ENCODE data around the gene HBG1.
"Not testable (repeated sequence)": the region's sequence is repeated elsewhere in the genome, so short reads cannot be mapped to it uniquely, and the experiment has no call there.

HBG1 gene

DNA sequence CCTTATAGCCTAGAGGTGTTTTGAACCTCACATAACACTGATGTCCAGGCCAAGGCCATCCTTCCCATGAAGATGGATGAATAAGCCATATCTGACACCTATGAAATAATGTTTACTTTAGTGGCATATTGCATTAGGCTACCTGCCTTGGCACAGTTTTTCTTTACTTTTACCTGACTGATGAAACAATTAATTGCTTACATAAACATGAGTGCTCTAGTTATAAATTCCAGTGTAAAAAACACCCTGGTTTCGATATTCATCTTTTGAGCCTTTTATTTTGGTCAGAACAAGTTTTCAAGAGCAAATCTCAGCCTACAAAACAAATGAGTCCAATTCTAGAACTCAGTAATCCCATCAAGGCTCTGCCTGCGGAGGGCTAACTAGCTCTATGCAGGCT lies 27.0 kb upstream of the HBG1 start:
- no peak for FAIRE-seq

DNA sequence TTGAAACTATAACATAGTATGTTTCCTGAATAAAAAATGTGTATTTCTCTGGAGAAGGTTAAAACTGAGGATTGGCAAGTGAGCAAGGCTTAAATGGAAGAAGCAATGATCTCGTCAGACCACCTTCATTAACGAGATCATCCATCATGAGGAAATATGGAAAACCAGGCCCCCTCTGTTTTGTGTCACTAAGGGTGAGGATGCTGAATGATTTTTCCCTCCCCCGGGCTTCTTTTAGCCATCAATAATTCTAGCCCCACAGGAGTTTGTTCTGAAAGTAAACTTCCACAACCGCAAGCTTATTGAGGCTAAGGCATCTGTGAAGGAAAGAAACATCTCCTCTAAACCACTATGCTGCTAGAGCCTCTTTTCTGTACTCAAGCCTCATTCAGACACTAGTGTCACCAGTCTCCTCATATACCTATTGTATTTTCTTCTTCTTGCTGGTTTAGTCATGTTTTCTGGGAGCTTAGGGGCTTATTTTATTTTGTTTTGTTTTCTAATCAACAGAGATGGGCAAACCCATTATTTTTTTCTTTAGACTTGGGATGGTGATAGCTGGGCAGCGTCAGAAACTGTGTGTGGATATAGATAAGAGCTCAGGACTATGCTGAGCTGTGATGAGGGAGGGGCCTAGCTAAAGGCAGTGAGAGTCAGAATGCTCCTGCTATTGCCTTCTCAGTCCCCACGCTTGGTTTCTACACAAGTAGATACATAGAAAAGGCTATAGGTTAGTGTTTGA lies 25.9 kb upstream of the HBG1 start:
- no peak for FAIRE-seq

GRCh38 chr11:5274395-5274794 lies 24.7 kb upstream of the HBG1 start:
- FAIRE-seq, result no peak

GRCh38 chr11:5272395-5273017 lies 22.8 kb upstream of the HBG1 start:
- no peak for FAIRE-seq

DNA sequence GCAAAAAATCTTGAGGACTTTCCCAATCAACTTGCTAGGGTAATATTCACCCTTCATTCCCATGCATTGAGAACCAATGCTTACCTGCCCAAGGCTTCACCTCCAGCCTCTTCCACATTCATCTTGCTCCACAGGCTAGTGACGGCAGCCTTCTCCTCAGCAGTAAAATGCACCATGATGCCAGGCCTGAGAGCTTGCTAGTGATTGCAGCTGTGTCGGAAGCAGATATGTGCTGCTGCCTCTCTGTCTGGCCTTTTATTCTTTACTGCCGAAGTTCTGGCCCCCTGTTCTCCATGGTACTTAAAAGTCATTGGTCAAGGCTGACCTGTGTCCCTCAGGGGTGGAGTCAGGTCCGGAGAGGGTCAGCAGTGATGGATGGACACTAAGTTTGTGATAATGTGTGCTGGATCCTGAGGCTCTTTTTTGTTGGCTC lies 20.1 kb upstream of the HBG1 start, which contains the start of gene HBE1:
Gene HBE1 (minus strand): TSS at position 231 of the 433 bp plus-strand sequence. CDS start 55 bp downstream, at position 176.
- no peak for FAIRE-seq

DNA sequence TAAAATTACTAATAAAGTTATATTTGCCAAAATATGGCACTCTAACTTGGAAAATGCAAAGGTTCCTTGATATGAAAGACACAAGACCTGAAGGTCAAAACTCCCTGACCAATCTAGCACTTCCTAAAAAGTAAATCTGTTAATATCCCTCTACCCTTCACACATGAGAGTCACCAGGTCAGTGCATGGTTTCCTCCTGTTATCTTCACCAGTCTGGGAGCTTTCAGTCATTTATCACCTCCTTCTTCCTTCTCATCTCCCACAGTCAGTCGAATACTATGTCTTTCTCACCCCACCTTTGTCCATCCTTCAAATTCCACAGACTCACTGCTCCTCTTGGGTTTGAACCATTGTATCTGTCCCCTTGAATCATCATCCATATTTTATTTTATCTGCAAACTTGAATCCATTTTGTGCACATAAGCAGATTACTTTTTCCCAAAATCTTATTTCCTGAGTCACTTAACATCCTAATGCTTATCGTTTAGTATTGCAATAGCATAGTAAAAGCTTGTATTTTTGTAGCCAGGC lies 17.4 kb upstream of the HBG1 start:
- no peak for FAIRE-seq

GRCh38 chr11:5266609-5267008 lies 17.0 kb upstream of the HBG1 start:
- FAIRE-seq, result no peak

GRCh38 chr11:5265832-5266231 lies 16.2 kb upstream of the HBG1 start:
- no peak for FAIRE-seq

- no peak for FAIRE-seq
These were observed 9.0 kb upstream of the HBG1 start for GRCh38 chr11:5258543-5259262.

- FAIRE-seq, result no peak
These were observed 7.6 kb upstream of the HBG1 start for GRCh38 chr11:5257296-5257695.

DNA sequence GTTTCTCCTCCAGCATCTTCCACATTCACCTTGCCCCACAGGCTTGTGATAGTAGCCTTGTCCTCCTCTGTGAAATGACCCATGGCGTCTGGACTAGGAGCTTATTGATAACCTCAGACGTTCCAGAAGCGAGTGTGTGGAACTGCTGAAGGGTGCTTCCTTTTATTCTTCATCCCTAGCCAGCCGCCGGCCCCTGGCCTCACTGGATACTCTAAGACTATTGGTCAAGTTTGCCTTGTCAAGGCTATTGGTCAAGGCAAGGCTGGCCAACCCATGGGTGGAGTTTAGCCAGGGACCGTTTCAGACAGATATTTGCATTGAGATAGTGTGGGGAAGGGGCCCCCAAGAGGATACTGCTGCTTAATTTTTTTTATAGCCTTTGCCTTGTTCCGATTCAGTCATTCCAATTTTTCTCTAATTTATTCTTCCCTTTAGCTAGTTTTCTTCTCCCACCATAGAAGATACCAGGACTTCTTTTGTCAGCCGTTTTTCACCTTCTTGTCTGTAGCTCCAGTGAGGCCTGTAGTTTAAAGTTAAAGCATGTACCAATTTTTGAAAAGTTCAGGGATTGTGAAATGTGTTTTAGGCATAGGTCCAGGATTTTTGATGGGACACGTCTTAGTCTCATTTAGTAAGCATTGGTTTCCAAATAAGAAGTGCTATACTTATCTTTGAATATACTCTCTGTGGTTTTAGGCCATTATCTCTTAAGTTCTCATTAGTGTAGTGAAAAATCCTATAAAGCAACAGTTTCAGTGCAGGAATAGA lies 5.2 kb upstream of the HBG1 start, which contains the start of gene HBG2:
Gene HBG2 (minus strand): TSS at position 136 of the 768 bp plus-strand sequence. CDS start 53 bp downstream, at position 83.
- FAIRE-seq, result not testable (repeated sequence)

- not testable (repeated sequence) for FAIRE-seq
These were observed 4.4 kb upstream of the HBG1 start for GRCh38 chr11:5254023-5254422.

- FAIRE-seq, result not testable (repeated sequence)
These were observed 3.8 kb upstream of the HBG1 start for GRCh38 chr11:5253440-5253839.

DNA sequence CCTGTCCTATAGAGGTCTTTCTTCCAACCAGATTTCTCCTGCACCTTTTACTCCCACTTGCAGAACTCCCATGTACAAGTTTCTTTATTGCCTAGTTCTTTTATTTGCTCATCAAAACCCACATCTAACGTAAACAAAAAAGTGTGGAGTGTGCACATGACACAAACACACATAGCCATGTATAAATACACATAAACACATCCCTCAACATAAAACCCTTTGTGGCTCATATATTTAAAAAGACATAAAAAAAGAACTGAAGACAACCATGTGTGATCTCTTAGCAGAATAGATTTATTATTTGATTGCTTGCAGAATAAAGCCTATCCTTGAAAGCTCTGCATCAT lies 3.2 kb upstream of the HBG1 start:
- no peak for FAIRE-seq

DNA sequence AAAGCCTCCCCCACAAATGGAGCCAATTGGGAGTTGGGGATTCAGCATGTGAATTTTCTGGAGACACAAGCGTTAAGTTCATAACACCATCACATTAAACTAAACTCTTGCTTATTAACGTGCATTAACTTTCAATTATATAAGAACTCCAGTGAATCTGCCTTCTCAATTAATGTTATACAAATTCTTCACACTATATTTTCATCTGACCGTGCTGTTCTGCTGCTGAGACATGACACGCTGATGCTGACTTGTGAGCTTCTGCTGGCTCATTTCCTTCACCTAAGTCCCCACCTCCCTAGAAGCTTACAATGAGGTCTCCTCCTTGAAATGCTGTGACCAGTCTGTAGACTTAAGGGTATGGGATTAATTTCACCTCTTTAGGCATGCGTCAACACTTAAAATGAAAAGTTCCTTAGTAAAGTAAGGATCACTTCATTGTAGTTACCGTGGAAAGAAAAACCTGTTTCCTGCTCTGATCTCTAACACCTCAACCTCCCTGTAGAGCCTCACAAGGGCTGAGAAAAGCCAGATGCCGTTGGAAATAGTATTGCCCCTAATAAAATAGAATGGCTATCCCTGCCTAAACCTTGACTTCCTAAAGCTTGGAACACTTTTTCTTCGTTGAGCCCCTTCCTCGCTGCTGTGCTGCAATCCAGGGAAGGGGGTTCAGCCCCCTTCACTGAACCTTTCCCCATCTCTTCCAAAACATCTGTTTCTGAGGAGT lies 2.7 kb upstream of the HBG1 start:
- FAIRE-seq, result no peak

DNA sequence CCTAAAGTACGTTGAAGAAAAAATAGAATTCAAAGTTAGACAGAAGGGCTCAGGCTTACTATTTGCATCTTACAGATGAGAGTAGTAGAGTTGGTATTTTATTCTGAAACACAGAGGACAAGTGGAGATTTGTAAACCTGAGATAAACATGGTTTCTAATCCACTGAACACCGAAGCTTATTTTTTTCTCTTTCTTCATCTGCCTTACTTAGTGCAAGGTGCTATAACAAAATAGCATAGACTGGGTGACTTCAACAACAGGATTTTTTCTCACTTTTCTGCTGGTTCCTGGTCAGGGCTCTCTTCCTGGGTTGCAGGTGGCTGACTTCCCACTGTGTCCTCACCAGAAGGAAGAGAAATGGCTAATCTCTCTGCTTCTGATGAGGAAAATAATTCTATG lies 2.1 kb upstream of the HBG1 start:
- FAIRE-seq, result no peak

DNA sequence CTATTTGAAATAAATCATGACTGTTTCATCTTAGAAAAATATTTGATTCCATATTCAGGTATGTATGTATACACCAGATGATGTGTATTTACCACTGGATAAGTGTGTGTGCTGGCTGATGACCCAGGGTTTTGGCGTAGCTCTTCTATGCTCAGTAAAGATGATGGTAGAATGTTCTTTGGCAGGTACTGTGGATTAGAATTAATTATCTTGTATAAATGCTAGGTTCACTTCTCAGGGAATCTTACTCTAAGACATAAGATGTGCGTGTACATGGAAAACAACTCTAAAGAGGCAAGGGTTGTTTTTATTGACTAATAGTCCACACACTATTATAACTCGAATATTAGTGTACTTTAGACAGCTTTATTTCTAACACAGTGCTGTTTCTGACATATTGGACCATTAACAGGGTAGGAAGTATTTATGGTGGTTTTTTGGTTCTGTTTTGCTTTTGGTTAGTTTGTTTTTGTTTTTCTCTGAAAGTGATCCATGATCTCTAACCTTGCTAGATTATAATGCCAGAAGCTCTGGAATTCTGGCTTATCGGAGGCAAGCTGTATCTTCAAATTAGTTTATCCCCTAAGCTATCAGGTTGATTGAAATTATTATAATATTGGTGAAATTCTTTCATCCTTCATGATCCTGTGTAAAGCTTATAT lies 1.0 kb upstream of the HBG1 start:
- no peak for FAIRE-seq

DNA sequence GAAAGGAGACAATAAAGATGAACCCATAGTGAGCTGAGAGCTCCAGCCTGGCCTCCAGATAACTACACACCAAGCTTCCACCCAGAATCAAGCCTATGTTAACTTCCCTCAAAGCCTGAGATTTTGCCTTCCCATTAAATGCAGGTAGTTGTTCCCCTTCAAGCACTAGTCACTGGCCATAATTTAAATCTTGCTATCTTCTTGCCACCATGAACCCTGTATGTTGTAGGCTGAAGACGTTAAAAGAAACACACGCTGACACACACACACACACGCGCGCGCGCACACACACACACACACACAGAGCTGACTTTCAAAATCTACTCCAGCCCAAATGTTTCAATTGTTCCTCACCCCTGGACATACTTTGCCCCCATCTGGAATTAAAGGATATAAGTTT lies 1.2 kb downstream of the HBG1 start:
- not testable (repeated sequence) for FAIRE-seq

- no peak for FAIRE-seq
These were observed 2.0 kb downstream of the HBG1 start for GRCh38 chr11:5247472-5248192.

DNA sequence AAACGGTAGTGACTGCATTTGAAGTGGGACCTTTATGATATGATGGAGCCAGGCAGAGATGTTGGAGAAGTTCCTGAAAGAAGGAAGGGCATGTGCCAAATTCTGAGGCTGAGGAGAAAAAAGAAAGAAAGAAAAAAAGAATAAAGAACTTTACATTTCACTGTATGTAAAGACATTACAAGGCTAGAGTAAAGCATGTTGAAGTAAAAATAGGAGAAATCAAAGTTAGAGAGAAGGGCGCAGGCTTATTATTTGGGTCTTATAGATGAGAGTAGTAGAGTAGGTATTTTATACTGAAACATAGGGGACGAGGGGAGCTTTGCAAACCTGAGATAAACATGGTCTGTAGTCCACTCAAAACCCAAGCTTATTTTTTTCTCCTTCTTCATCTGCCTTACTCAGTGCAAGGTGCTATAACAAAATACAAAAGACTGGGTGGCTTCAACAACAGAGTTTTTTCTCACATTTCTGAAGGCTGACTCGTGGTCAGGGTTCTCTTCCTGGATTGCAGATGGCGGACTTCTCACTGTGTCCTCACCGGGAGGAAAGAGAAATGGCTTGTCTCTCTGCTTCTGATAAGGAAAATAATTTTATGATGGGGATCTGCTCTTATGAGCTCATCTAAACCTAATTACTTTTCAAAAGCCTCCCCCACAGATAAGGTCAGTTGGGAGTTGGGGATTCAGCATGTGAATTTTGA lies 2.7 kb downstream of the HBG1 start:
- FAIRE-seq, result no peak
